Gastrocnemius medialis (tissue), 4 donors: ENCODE measurements around the gene MANSC1.

Experiments
- CTCF ChIP-seq, 5 experiments: fragments of 450-650 bp in 3 of 5; fragments of 200-600 bp in 2 of 5; sonication (generic) in 2 of 5; IDR thresholded peaks in 4 of 5; conservative IDR thresholded peaks in 1 of 5; 1 replicate in 4 of 5; 2 replicates in 1 of 5; pipeline ENCODE4 v1.5.1; 2016 to 2019; ENCODE audit warnings: antibody characterized with exemption in 5 of 5, mild to moderate bottlenecking in 3 of 5, moderate library complexity in 3 of 5
- POLR2A ChIP-seq, 2 donors: fragments of 450-650 bp; IDR thresholded peaks; one replicate each; pipeline ENCODE4 v1.6.1; 2017; ENCODE audit warnings: antibody characterized with exemption in 2 of 2, mild to moderate bottlenecking in 2 of 2, moderate library complexity in 2 of 2

GRCh38 chr12:12334367-12335040, 15.5 kb downstream of the MANSC1 start:
- TF ChIP-seq CTCF (IDR thresholded peaks at IDR 0.05 in 4 of 5, conservative IDR thresholded peaks at IDR 0.05 in 1 of 5) (peak; percentile 63 to 90 (median 72)), POLR2A (IDR thresholded peaks at IDR 0.05) (no peak)
